ENCODE data around the gene OVAAL.

OVAAL gene

GRCh38 chr1:180528868-180529470 lies 29.8 kb upstream of the OVAAL start:
- H3K4me3 ChIP-seq (ENCODE audit: low read depth, low read length), result no peak overlapping the region
- in situ Hi-C loops (cut with HindIII; ENCODE audit: low sequenced_read_pairs), result no loop called here
- peak; percentile 53 for DNase-seq (ENCODE audit: low read depth, low spot score)
- TF ChIP-seq, protein P1, sequence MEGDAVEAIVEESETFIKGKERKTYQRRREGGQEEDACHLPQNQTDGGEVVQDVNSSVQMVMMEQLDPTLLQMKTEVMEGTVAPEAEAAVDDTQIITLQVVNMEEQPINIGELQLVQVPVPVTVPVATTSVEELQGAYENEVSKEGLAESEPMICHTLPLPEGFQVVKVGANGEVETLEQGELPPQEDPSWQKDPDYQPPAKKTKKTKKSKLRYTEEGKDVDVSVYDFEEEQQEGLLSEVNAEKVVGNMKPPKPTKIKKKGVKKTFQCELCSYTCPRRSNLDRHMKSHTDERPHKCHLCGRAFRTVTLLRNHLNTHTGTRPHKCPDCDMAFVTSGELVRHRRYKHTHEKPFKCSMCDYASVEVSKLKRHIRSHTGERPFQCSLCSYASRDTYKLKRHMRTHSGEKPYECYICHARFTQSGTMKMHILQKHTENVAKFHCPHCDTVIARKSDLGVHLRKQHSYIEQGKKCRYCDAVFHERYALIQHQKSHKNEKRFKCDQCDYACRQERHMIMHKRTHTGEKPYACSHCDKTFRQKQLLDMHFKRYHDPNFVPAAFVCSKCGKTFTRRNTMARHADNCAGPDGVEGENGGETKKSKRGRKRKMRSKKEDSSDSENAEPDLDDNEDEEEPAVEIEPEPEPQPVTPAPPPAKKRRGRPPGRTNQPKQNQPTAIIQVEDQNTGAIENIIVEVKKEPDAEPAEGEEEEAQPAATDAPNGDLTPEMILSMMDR (IDR thresholded peaks at IDR 0.05; ENCODE audit: low read depth, low read length), result no peak

GRCh38 chr1:180530501-180530900 lies 28.3 kb upstream of the OVAAL start:
- in situ Hi-C loops (cut with HindIII; ENCODE audit: low sequenced_read_pairs), result no loop called here
- peak; percentile 57 for DNase-seq (ENCODE audit: low read depth, low spot score)
- TF ChIP-seq, protein P1 (IDR thresholded peaks at IDR 0.05; ENCODE audit: low read depth, low read length), result no peak
- no peak overlapping the region for H3K4me3 ChIP-seq (ENCODE audit: low read depth, low read length)

DNA sequence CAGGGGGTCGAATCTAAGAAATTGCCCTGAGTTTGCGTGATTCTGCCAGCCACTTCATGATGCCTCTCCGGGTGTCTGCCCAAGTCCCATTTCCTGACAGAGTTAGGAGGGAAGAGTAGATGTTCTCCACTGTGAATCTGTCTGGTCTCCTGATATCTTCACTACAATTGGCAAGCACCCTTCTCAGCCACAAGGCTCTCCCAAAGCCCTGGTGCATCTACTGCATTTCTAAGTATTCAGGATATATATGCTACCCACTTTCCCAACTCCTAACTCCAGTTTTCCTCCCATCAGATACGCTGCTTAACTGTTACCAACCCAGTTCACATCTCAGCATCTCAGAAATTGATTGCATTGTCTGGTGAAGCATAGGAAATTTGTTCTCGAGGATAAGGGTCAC lies 25.9 kb upstream of the OVAAL start:
- TF ChIP-seq, protein P1 (IDR thresholded peaks at IDR 0.05; ENCODE audit: low read depth, low read length), result no peak
- H3K4me3 ChIP-seq (ENCODE audit: low read depth, low read length), result no peak overlapping the region
- no peak for DNase-seq (ENCODE audit: low read depth, low spot score)
- in situ Hi-C loops (cut with HindIII; ENCODE audit: low sequenced_read_pairs), result no loop called here

DNA sequence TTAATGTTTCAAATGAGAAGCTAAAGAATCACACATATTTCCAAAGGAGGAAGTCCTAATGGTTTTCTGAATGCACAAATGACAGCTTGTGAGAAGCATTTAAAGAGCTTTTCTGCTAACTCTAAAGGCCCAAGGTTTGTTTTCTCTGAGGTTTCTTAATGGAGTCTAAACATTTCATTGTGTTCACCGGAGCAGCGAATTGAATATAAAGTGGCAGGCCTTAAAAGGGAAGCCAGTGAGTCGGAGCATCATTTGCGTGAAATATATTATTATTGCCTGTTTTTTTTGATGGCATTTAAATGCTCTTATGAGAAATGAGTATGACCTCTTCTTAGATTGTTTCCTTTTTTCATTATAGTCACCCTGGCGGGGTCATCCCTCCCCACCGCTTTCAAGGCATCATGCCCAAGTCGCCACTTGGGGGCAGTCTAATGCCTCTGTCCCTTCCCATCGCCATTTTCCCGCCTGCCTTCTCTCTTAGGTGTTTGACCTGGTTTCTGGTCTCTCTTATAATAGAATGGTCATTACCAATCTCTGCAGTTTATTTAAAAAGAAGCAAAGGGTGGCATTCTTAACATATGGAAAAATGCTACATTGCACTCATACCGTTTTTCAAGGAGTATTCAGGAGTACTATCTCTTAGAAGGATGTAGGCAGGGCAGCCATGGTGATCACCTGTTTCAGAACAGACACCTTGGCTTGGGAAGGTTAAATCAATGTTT lies 25.3 kb upstream of the OVAAL start:
- TF ChIP-seq, protein P1 (IDR thresholded peaks at IDR 0.05; ENCODE audit: low read depth, low read length), result peak; percentile 90
- H3K4me3 ChIP-seq (ENCODE audit: low read depth, low read length), result no peak overlapping the region
- DNase-seq (ENCODE audit: low read depth, low spot score), result peak; percentile 57
- in situ Hi-C loops (cut with HindIII; ENCODE audit: low sequenced_read_pairs), result no loop called here

- in situ Hi-C loops (cut with HindIII; ENCODE audit: low sequenced_read_pairs), result no loop called here
- TF ChIP-seq, protein P1 (IDR thresholded peaks at IDR 0.05; ENCODE audit: low read depth, low read length), result no peak
- no peak for DNase-seq (ENCODE audit: low read depth, low spot score)
- H3K4me3 ChIP-seq (ENCODE audit: low read depth, low read length), result no peak overlapping the region
Measured at GRCh38 chr1:180534214-180534613, 24.6 kb upstream of the OVAAL start.

- H3K4me3 ChIP-seq (ENCODE audit: low read depth, low read length), result no peak overlapping the region
- no peak for DNase-seq (ENCODE audit: low read depth, low spot score)
- in situ Hi-C loops (cut with HindIII; ENCODE audit: low sequenced_read_pairs), result no loop called here
- TF ChIP-seq, protein P1 (IDR thresholded peaks at IDR 0.05; ENCODE audit: low read depth, low read length), result no peak
Measured at GRCh38 chr1:180535418-180535999, 23.3 kb upstream of the OVAAL start.

Measured in astrocyte of the spinal cord (primary cell).